ENCODE measurements around the gene ZFP36. TPM values are rescaled to one million over a fixed set of nuclear protein-coding genes. Genes with fewer than 3 reads are reported as not detected.

ZFP36 gene
- polyA plus RNA-seq, 2 of the 4 experiments (the other 2 are of a cell fraction), result 22.1 to 29.1 TPM

DNA sequence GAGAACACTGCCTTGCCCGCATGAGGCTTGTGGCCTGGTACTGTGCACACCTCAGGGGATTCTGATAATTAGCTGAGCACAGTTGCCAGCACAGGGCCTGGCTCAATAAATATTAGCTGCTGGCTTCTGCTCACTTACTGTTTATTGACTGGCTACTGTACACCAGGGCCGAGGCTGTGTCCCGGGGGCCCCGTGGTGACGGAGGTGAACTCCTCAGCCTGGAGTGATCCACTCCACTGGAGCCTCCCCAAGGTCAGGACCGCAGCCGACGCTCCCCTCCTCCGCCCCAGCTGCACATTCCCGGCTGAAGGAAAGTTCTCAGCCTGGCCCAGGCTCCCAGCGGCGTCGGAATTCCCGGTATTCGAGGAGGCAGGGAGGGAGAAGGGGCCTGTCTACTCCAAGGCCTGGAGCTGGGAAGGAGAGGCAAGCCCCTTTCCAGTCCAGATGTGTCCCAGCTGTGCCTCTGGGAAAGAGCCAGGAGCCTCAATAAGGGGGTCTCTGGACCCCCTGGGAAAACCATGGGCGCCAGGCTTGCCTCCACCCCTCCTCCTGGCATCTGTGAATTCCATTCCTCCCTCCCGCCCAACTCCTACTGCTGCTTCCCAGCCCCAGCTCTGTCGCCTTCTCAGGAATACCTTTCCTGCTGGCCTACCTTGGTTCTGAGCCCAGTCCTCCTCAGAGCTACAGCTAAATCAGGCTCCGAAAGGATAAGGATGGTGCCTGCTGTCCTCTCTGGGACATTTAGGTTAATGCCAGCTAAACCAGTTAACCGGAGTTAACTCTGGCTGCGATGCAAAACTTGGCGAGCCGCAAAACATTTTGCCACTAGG is 21.9 kb downstream of the ZFP36 start (continued):
- TF ChIP-seq HOXB5 (CRISPR knock-in tag; IDR thresholded peaks at IDR 0.05) (peak; percentile 71; the same call in 1 of the 2 replicates), RARB (CRISPR knock-in tag; IDR thresholded peaks at IDR 0.05) (peak; percentile 73; the same call in 1 of the 2 replicates), POLR2A (IDR thresholded peaks at IDR 0.05; ENCODE audit: low read length) (no peak), EHF (CRISPR knock-in tag; IDR thresholded peaks at IDR 0.05) (peak; percentile 70), PBX3 (IDR thresholded peaks at IDR 0.05) (peak; percentile 19), HEYL (CRISPR knock-in tag; IDR thresholded peaks at IDR 0.05) (peak; percentile 5; the same call in 1 of the 2 replicates), MAX (IDR thresholded peaks at IDR 0.05) (peak; percentile 87), JUN (IDR thresholded peaks at IDR 0.05) (peak in 1 of 2 experiments; percentile 75; a peak in 2 of 5 replicates), NR3C1 (IDR thresholded peaks at IDR 0.05) (no peak), HOXB13 (CRISPR knock-in tag; IDR thresholded peaks at IDR 0.05; ENCODE audit: low read depth) (peak; percentile 85), FOXS1 (CRISPR knock-in tag; IDR thresholded peaks at IDR 0.05) (peak; percentile 71), CBX8 (IDR thresholded peaks at IDR 0.05) (no peak)
- TF ChIP-seq, protein P1, sequence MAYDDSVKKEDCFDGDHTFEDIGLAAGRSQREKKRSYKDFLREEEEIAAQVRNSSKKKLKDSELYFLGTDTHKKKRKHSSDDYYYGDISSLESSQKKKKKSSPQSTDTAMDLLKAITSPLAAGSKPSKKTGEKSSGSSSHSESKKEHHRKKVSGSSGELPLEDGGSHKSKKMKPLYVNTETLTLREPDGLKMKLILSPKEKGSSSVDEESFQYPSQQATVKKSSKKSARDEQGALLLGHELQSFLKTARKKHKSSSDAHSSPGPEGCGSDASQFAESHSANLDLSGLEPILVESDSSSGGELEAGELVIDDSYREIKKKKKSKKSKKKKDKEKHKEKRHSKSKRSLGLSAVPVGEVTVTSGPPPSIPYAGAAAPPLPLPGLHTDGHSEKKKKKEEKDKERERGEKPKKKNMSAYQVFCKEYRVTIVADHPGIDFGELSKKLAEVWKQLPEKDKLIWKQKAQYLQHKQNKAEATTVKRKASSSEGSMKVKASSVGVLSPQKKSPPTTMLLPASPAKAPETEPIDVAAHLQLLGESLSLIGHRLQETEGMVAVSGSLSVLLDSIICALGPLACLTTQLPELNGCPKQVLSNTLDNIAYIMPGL (CRISPR knock-in tag; IDR thresholded peaks at IDR 0.05; ENCODE audit: borderline replicate concordance), result no peak

DNA sequence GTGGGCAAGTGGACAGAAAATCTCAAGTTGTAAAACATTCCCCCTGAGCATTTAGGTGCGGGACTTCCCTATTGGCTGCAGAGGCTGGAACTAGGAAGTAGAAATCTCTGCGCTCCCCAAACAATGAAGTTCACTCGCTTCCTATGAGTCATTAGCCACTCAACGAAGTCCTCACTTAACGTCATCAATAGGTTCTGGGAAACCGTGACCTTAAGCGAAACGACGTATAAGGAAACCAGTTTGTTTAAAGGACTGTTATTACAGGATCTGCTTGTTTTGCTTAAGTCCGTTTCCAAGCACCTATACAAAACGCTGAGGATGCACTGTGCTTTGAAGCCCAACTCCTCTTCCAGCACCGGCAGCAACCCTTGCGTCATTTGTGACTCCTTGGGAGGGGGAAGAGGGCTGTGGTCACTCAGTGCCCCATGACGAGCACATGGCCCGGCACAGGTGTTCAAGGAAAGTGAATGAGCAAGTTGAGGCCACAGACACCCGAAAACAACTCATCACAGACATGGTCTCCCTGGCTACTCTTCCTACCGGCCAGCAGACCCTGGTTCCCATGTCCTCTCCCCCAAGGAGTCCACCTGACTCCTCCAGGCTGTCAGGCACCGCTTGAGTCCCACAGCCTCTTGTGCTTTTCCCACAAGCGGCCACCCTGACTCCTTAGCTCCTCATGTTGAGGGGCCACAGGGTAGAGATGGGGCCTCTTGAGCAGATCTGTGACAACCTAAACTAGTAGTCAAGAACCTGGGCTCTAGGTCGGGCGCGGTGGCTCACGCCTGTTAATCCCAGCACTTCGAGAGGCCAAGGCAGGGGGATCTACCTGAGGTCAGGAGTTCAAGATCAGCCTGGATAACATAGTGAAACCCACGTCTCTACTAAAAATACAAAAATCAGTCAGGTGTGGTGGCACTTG is 24.3 kb downstream of the ZFP36 start:
- FAIRE-seq (peak; percentile 100), ATAC-seq (peak; percentile 74), DNase-seq (ENCODE audit: low read depth in 1 of 2, low spot score in 1 of 2) (peak; percentile 99 to 100)
- Histone ChIP-seq H3K27ac (peak overlapping the region; percentile 83 to 90), H3K9me3 (no peaks in the 10 kb centered on the region), H3K4me1 (peaks cover 74% of the 10 kb centered on the region), H3K4me3 (peak overlapping the region; percentile 5; the same call in 1 of the 3 replicates), H3K4me2 (peak overlapping the region; percentile 91)
- WGBS (ENCODE audit: missing lambda C conversion rate), result 18% methylated on average over 25 of the region's 25 CpGs
- CTCF ChIA-PET, result interaction anchor here (0.9 to 23.5 kb wide), 8 partner anchors 8 to 32 kb away, joined by 3 to 457 read pairs (median 31); partner anchors contain the start of genes MED29, PAF1, PLEKHG2 and ZFP36
- POLR2A ChIA-PET, result interaction anchor here (0.6 to 2.7 kb wide), 8 partner anchors 10 to 85 kb away, joined by 3 to 17 read pairs (median 4); partner anchors contain the start of genes MED29, PAF1, SUPT5H and ZFP36
- TF ChIP-seq NFE2L2 (conservative IDR thresholded peaks at IDR 0.05; ENCODE audit: low read length), result peak; percentile 40; the same call in 1 of the 2 replicates
- TF ChIP-seq ZSCAN20 (CRISPR knock-in tag; IDR thresholded peaks at IDR 0.05), result peak; percentile 96
- no peak for TF ChIP-seq CHD4 (IDR thresholded peaks at IDR 0.05; ENCODE audit: borderline replicate concordance)
- TF ChIP-seq, protein P2, sequence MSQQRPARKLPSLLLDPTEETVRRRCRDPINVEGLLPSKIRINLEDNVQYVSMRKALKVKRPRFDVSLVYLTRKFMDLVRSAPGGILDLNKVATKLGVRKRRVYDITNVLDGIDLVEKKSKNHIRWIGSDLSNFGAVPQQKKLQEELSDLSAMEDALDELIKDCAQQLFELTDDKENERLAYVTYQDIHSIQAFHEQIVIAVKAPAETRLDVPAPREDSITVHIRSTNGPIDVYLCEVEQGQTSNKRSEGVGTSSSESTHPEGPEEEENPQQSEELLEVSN (IDR thresholded peaks at IDR 0.05; ENCODE audit: borderline replicate concordance, low read depth), result peak; percentile 93
- peak; percentile 98 for TF ChIP-seq HOXA7 (CRISPR knock-in tag; IDR thresholded peaks at IDR 0.05)
- TF ChIP-seq RARB (CRISPR knock-in tag; IDR thresholded peaks at IDR 0.05), result peak; percentile 89
- peak; percentile 82; the same call in 2 of the 3 replicates for TF ChIP-seq BCL3 (IDR thresholded peaks at IDR 0.05)
- peak; percentile 64 for TF ChIP-seq CHD2 (IDR thresholded peaks at IDR 0.05; ENCODE audit: low read length, partially characterized antibody)
- TF ChIP-seq TP53 (CRISPR knock-in tag; IDR thresholded peaks at IDR 0.05), result peak; percentile 98
- peak; percentile 92; the same call in 1 of the 2 replicates for TF ChIP-seq POLR2AphosphoS2 (conservative IDR thresholded peaks at IDR 0.05; ENCODE audit: low read length)
- peak; percentile 78 for TF ChIP-seq MAZ (IDR thresholded peaks at IDR 0.05; ENCODE audit: borderline replicate concordance, low read depth, low read length)
- no peak for TF ChIP-seq SREBF2 (IDR thresholded peaks at IDR 0.05)
- TF ChIP-seq POLR2A (IDR thresholded peaks at IDR 0.05; ENCODE audit: low read length), result peak; percentile 33; the same call in 1 of the 2 replicates
- no peak for TF ChIP-seq ZC3H11A (IDR thresholded peaks at IDR 0.05)
- peak; percentile 100 for TF ChIP-seq HOXB13 (CRISPR knock-in tag; IDR thresholded peaks at IDR 0.05; ENCODE audit: low read depth)
- peak in 1 of 2 experiments; percentile 73; a peak in 1 of 5 replicates for TF ChIP-seq EP300 (IDR thresholded peaks at IDR 0.05)
- peak; percentile 99 for TF ChIP-seq EHF (CRISPR knock-in tag; IDR thresholded peaks at IDR 0.05)
- no peak for TF ChIP-seq SMC3 (IDR thresholded peaks at IDR 0.05)
- no peak for TF ChIP-seq CBX8 (IDR thresholded peaks at IDR 0.05)
- peak; percentile 85 for TF ChIP-seq RFX5 (IDR thresholded peaks at IDR 0.05)
- TF ChIP-seq FOSB (CRISPR knock-in tag; IDR thresholded peaks at IDR 0.05), result peak; percentile 97
- TF ChIP-seq RNF2 (IDR thresholded peaks at IDR 0.05; ENCODE audit: borderline replicate concordance, low read depth), result no peak
- peak; percentile 99 for TF ChIP-seq MAX (IDR thresholded peaks at IDR 0.05)
- no peak for TF ChIP-seq ESRRA (IDR thresholded peaks at IDR 0.05; ENCODE audit: borderline replicate concordance, low read length)
